K562 (cell line): Measurements from ENCODE around the gene DUSP10.

Experiments
- HDAC3 ChIP-seq: fragments of 450-650 bp; IDR thresholded peaks from 2 replicates; pipeline ENCODE4 v1.6.1; 2018; ENCODE audit warnings: borderline replicate concordance, mild to moderate bottlenecking, moderate library complexity; ENCODE audit not compliant: partially characterized antibody
- POLR2G ChIP-seq: fragments of 200-400 bp; formaldehyde crosslinking; IDR thresholded peaks from 2 replicates; pipeline ENCODE4 v1.6.1; 2017; ENCODE audit warnings: low read depth, mild to moderate bottlenecking, antibody characterized with exemption, low read length, moderate library complexity
- SREBF1 ChIP-seq: fragments of 150-350 bp; IDR thresholded peaks from 2 replicates; pipeline ENCODE4 v1.6.1; 2014; ENCODE audit warnings: antibody characterized with exemption, low read depth, low read length, borderline replicate concordance
- ZFP30 ChIP-seq: fragments of 250-450 bp; sonication (Bioruptor Pico); IDR thresholded peaks from 2 replicates; pipeline ENCODE4 v1.8.0; 2022; ENCODE audit warnings: moderate library complexity, mild to moderate bottlenecking, inconsistent platforms, borderline replicate concordance
- ZNF224 ChIP-seq: sonication (generic); formaldehyde crosslinking; IDR thresholded peaks from 2 replicates; pipeline ENCODE4 v1.8.0; 2022; ENCODE audit warnings: mild to moderate bottlenecking, missing genetic modification reagents
- TF ChIP-seq, protein P1 (sequence below): IDR thresholded peaks from 2 replicates; pipeline ENCODE4 v1.6.1; 2014; ENCODE audit warnings: antibody characterized with exemption
- TF ChIP-seq, protein P2 (sequence below): fragments of 250-450 bp; sonication (Bioruptor Pico); IDR thresholded peaks from 2 replicates; pipeline ENCODE4 v1.5.0; 2021; ENCODE audit warnings: mild to moderate bottlenecking, borderline replicate concordance
- TF ChIP-seq, protein P3 (sequence below), 2 experiments: IDR thresholded peaks; 2 replicates each; pipeline ENCODE4 v1.6.1; 2012; ENCODE audit warnings: improper control_type of control experiment in 2 of 2, low read depth in 2 of 2, low read length in 2 of 2, borderline replicate concordance in 1 of 2
- TF ChIP-seq, protein P4 (sequence below): fragments of 250-450 bp; sonication (Bioruptor Pico); IDR thresholded peaks from 2 replicates; pipeline ENCODE4 v1.5.0; 2020; ENCODE audit warnings: mild to moderate bottlenecking

DNA sequence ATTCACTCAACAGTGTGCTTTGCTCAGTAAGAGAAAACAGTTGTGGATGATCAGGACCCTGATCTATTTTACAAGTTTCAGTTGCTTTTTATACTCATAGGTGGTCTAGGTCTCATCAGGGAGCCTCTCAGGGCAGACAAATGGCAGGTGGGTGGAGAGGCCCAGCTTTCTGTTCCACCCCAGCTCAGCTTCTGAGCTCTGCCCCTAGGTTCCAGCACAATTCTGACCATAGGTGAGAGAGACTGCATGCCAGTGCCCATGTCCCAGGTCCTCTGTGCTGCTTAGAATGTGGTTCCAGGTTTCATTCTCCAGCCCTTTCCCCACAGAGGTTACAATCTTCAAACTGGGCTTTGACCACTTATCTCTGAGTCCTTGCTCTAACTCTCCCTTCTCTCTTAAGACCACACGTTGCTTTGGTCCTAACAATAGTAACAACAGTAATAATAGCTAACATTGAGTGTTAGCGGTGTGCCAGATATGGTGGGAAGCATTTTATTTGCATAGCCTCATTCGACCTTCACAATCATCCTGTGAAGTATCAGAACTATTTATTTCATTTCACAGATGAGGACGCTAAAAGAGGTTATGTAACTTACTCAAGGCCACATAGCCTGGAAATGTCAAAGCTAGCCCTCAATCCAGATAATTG, 19.6 kb upstream of the DUSP10 start:
- TF ChIP-seq, protein P1, sequence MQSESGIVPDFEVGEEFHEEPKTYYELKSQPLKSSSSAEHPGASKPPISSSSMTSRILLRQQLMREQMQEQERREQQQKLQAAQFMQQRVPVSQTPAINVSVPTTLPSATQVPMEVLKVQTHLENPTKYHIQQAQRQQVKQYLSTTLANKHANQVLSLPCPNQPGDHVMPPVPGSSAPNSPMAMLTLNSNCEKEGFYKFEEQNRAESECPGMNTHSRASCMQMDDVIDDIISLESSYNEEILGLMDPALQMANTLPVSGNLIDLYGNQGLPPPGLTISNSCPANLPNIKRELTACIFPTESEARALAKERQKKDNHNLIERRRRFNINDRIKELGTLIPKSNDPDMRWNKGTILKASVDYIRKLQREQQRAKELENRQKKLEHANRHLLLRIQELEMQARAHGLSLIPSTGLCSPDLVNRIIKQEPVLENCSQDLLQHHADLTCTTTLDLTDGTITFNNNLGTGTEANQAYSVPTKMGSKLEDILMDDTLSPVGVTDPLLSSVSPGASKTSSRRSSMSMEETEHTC, result no peak
- TF ChIP-seq POLR2G (no peak), SREBF1 (no peak), HDAC3 (no peak), ZFP30 (CRISPR knock-in tag) (no peak), ZNF224 (CRISPR knock-in tag) (no peak)
- TF ChIP-seq, protein P2, sequence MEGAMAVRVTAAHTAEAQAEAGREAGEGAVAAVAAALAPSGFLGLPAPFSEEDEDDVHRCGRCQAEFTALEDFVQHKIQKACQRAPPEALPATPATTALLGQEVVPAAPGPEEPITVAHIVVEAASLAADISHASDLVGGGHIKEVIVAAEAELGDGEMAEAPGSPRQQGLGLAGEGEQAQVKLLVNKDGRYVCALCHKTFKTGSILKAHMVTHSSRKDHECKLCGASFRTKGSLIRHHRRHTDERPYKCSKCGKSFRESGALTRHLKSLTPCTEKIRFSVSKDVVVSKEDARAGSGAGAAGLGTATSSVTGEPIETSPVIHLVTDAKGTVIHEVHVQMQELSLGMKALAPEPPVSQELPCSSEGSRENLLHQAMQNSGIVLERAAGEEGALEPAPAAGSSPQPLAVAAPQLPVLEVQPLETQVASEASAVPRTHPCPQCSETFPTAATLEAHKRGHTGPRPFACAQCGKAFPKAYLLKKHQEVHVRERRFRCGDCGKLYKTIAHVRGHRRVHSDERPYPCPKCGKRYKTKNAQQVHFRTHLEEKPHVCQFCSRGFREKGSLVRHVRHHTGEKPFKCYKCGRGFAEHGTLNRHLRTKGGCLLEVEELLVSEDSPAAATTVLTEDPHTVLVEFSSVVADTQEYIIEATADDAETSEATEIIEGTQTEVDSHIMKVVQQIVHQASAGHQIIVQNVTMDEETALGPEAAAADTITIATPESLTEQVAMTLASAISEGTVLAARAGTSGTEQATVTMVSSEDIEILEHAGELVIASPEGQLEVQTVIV (CRISPR knock-in tag), result no peak
- TF ChIP-seq, protein P3, sequence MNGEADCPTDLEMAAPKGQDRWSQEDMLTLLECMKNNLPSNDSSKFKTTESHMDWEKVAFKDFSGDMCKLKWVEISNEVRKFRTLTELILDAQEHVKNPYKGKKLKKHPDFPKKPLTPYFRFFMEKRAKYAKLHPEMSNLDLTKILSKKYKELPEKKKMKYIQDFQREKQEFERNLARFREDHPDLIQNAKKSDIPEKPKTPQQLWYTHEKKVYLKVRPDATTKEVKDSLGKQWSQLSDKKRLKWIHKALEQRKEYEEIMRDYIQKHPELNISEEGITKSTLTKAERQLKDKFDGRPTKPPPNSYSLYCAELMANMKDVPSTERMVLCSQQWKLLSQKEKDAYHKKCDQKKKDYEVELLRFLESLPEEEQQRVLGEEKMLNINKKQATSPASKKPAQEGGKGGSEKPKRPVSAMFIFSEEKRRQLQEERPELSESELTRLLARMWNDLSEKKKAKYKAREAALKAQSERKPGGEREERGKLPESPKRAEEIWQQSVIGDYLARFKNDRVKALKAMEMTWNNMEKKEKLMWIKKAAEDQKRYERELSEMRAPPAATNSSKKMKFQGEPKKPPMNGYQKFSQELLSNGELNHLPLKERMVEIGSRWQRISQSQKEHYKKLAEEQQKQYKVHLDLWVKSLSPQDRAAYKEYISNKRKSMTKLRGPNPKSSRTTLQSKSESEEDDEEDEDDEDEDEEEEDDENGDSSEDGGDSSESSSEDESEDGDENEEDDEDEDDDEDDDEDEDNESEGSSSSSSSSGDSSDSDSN (IDR thresholded peaks at IDR 0.05; ENCODE audit: borderline replicate concordance in 1 of 2, low read depth in 2 of 2, low read length in 2 of 2), result no peak
- TF ChIP-seq, protein P4, sequence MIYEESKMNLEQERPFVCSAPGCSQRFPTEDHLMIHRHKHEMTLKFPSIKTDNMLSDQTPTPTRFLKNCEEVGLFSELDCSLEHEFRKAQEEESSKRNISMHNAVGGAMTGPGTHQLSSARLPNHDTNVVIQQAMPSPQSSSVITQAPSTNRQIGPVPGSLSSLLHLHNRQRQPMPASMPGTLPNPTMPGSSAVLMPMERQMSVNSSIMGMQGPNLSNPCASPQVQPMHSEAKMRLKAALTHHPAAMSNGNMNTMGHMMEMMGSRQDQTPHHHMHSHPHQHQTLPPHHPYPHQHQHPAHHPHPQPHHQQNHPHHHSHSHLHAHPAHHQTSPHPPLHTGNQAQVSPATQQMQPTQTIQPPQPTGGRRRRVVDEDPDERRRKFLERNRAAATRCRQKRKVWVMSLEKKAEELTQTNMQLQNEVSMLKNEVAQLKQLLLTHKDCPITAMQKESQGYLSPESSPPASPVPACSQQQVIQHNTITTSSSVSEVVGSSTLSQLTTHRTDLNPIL, result no peak
